OCI-LY1 (cell line): Measurements from ENCODE around the gene PILRA.

Experiments used
- CTCF ChIP-seq: fragments of 200-600 bp; sonication (generic), shearing (Covaris generic); IDR thresholded peaks from 2 replicates; pipeline ENCODE4 v1.5.1; 2017; ENCODE audit warnings: mild to moderate bottlenecking, antibody characterized with exemption, low read length, moderate library complexity, mixed read lengths
- EZH2 ChIP-seq: fragments of 200-600 bp; sonication (generic), shearing (Covaris generic); IDR thresholded peaks from 2 replicates; pipeline ENCODE4 v1.8.0; 2017; ENCODE audit warnings: borderline replicate concordance, mixed run types, mild to moderate bottlenecking, antibody characterized with exemption, low read length, moderate library complexity, mixed read lengths

- TF ChIP-seq CTCF (no peak), EZH2 (no peak)
Measured at GRCh38 chr7:100374601-100375000, 1.3 kb downstream of the PILRA start.
